Measurements from ENCODE around the gene AGMO. TPM values are rescaled to one million over a fixed set of nuclear protein-coding genes. Genes with fewer than 3 reads are reported as not detected.

AGMO gene
- total and polyA plus RNA-seq, 2 experiments from 2014 or later = 0.42 to 0.55 TPM

GRCh38 chr7:15543256-15543655, 18.6 kb downstream of the AGMO start (continued):
- no peak for TF ChIP-seq ZNF462 (CRISPR knock-in tag; IDR thresholded peaks at IDR 0.05)
- TF ChIP-seq EZH2phosphoT487 (IDR thresholded peaks at IDR 0.05; ENCODE audit: unreplicated experiment) = no peak
- no peak for TF ChIP-seq POLR2AphosphoS5 (IDR thresholded peaks at IDR 0.05; ENCODE audit: low read depth)
- TF ChIP-seq STAT1 (IDR thresholded peaks at IDR 0.05; ENCODE audit: unreplicated experiment) = no peak
- TF ChIP-seq ZNF114 (CRISPR knock-in tag; IDR thresholded peaks at IDR 0.05) = no peak
- no peak for TF ChIP-seq CREB1 (CRISPR knock-in tag; IDR thresholded peaks at IDR 0.05; ENCODE audit: low read depth)
- TF ChIP-seq ZNF331 (CRISPR knock-in tag; IDR thresholded peaks at IDR 0.05; ENCODE audit: low read depth) = no peak
- no peak for TF ChIP-seq CTCF (conservative IDR thresholded peaks at IDR 0.05; ENCODE audit: low read depth in 2 of 2)
- TF ChIP-seq EZH2 (IDR thresholded peaks at IDR 0.05; ENCODE audit: low read depth, unreplicated experiment) = no peak
- TF ChIP-seq ETS1 (IDR thresholded peaks at IDR 0.05) = no peak
- no peak for TF ChIP-seq NANOG (IDR thresholded peaks at IDR 0.05; ENCODE audit: borderline replicate concordance)
